ENCODE data around the gene HS1BP3. TPM values are rescaled to one million over a fixed set of nuclear protein-coding genes. Genes with fewer than 3 reads are reported as not detected.
A peak's percentile ranks its signal among the peaks of the same experiment; 100 is the strongest.

Gene HS1BP3
- total and polyA plus RNA-seq, 2 of the 13 experiments (the other 11 are each of a cell fraction or from before 2014, with no cell fraction given): 15.2 to 22.0 TPM

GRCh38 chr2:20667531-20668401, 16.9 kb upstream of the HS1BP3 start (continued):
- TF ChIP-seq ZBTB25 (CRISPR knock-in tag; IDR thresholded peaks at IDR 0.05) (peak; percentile 58; the same call in 1 of the 2 replicates), ZNF781 (CRISPR knock-in tag; IDR thresholded peaks at IDR 0.05; ENCODE audit: borderline replicate concordance, not compliant biosample characterization) (peak; percentile 53), TFAP4 (IDR thresholded peaks at IDR 0.05; ENCODE audit: borderline replicate concordance, low read depth) (no peak), PRDM4 (CRISPR knock-in tag; IDR thresholded peaks at IDR 0.05; ENCODE audit: borderline replicate concordance) (0 out of 2 replicates have a peak, but pooled peaks have one; percentile 50), GFI1 (CRISPR knock-in tag; IDR thresholded peaks at IDR 0.05; ENCODE audit: borderline replicate concordance) (0 out of 2 replicates have a peak, but pooled peaks have one; percentile 36), HMG20A (CRISPR knock-in tag; IDR thresholded peaks at IDR 0.05; ENCODE audit: borderline replicate concordance) (no peak), ATF7 (IDR thresholded peaks at IDR 0.05) (no peak), ATF7 (CRISPR knock-in tag; IDR thresholded peaks at IDR 0.05) (peak; percentile 85), KDM4B (CRISPR knock-in tag; IDR thresholded peaks at IDR 0.05) (no peak), ZNF629 (CRISPR knock-in tag; conservative IDR thresholded peaks at IDR 0.05) (0 out of 2 replicates have a peak, but pooled peaks have one; percentile 15), ZEB1 (IDR thresholded peaks at IDR 0.05; ENCODE audit: insufficient replicate concordance, low read depth) (peak; percentile 45), ELK4 (CRISPR knock-in tag; IDR thresholded peaks at IDR 0.05; ENCODE audit: borderline replicate concordance) (no peak), HNF4A (CRISPR knock-in tag; IDR thresholded peaks at IDR 0.05) (peak; percentile 34; the same call in 1 of the 2 replicates), ZNF530 (CRISPR knock-in tag; IDR thresholded peaks at IDR 0.05; ENCODE audit: low read depth) (0 out of 2 replicates have a peak, but pooled peaks have one; percentile 29), KDM3A (CRISPR knock-in tag; IDR thresholded peaks at IDR 0.05; ENCODE audit: low read depth) (no peak), FOXC1 (CRISPR knock-in tag; IDR thresholded peaks at IDR 0.05; ENCODE audit: borderline replicate concordance) (0 out of 2 replicates have a peak, but pooled peaks have one; percentile 26), ZNF263 (CRISPR knock-in tag; IDR thresholded peaks at IDR 0.05) (peak; percentile 57; the same call in 1 of the 2 replicates), TERF1 (CRISPR knock-in tag; IDR thresholded peaks at IDR 0.05) (0 out of 2 replicates have a peak, but pooled peaks have one; percentile 81), ESRRA (CRISPR knock-in tag; IDR thresholded peaks at IDR 0.05; ENCODE audit: low read depth) (0 out of 2 replicates have a peak, but pooled peaks have one; percentile 34), ZNF784 (CRISPR knock-in tag; IDR thresholded peaks at IDR 0.05; ENCODE audit: borderline replicate concordance) (0 out of 2 replicates have a peak, but pooled peaks have one; percentile 51)

Data from HepG2 (cell line).